ENCODE measurements around the gene AMBRA1.

Gene AMBRA1

DNA sequence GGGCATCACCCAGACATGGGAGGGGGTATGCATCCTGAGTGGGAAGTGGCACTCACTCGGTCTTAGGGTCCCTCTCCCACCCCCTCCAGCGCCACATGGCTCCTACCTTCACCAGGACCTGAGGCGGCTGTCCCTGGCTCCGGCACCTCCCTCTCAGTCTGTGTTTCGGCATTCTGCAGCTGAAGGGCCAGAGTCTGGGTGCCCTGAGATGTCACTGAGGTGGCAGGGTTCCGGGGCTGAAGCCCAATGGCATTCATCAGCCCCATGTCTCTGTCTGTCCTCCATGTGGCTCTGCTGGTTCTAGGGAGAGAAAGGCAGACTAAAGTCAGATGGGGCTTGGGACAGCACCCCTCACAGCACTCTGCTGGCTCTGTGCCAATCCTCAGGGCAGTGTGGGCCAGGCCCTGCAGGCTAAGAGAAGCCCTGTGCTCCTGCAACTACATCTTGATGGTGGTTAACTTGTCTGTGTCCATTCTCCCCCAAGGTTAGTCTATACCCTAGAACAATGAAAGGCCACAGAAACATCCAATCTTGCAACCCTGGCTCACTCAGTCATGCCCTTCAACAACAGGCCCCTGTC is 185.3 kb downstream of the AMBRA1 start:
- TF ChIP-seq CTCF (conservative IDR thresholded peaks at IDR 0.05) = no peak
- no peak overlapping the region for H3K27ac ChIP-seq

DNA sequence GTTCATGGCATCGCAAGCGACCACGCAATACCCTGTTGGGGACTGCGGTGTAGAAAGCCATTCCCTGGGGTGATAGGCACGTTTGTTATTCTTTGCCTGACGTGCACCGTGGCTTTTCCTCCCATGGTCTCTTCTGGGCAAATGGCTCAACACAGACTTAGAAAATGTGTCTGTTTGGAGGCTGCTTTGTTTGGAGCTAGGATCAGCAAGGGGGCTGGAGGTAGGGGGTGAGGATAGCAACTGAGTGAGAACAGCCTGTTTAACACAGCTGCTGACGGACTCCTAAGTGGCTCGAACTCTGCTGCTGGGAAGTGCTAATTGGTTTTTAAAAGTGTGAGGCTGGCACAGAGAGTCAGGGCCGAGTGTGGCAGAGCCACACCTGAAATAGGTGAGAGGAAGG is 186.2 kb downstream of the AMBRA1 start:
- no peak for TF ChIP-seq CTCF (conservative IDR thresholded peaks at IDR 0.05)
- no peak overlapping the region for H3K27ac ChIP-seq

GRCh38 chr11:46404476-46405017 is 189.3 kb downstream of the AMBRA1 start:
- TF ChIP-seq CTCF (conservative IDR thresholded peaks at IDR 0.05) = no peak
- H3K27ac ChIP-seq = no peak overlapping the region

DNA sequence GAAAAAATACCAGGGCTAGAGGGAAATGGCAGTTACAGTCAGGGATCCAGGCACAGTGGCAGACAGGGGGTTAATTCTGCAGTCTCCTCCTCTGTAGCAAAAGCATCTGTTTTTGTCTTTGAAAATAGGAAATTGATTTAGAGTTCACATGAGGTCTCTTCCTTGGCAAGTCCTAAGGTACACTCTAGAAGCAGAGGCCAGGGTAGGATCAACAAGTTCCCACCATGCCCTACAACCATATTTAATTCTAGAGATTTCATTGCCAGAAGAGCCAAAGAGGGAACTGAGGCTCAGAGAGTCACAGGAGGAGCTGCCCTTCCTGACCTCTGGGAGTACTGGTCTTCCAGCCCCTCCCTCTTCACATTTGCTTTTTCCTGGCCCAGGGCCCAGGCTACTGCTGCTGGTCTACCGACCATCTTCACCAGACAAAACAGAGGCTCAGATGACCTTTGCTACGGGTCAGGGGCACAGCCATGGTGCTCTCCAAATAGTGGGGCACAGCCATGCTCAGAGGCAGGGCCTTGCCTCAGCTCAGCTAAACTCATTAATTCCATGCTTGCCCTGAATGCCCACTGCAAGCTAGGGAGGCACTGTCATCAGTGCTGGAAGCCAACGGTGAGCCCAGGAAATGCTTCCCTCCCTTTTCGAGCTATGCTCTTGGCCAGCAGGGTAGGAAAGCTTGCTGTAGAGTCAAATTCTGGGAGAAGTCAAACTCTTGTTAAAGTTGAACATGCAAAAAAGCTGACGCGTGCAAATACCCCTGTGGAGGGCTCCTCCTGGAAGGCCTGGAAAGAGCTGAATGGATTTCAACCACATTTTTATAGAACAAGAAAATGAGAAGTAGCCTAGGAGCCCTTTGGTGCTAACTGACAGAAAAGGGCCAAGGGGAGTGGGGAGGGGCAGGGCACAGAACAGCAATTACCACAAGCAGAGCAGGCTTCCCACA is 190.6 kb downstream of the AMBRA1 start:
- no peak for TF ChIP-seq CTCF (conservative IDR thresholded peaks at IDR 0.05)
- no peak overlapping the region for H3K27ac ChIP-seq

- TF ChIP-seq CTCF (conservative IDR thresholded peaks at IDR 0.05) = no peak
- H3K27ac ChIP-seq = no peak overlapping the region
Measured at GRCh38 chr11:46397526-46397925, 196.3 kb downstream of the AMBRA1 start.

DNA sequence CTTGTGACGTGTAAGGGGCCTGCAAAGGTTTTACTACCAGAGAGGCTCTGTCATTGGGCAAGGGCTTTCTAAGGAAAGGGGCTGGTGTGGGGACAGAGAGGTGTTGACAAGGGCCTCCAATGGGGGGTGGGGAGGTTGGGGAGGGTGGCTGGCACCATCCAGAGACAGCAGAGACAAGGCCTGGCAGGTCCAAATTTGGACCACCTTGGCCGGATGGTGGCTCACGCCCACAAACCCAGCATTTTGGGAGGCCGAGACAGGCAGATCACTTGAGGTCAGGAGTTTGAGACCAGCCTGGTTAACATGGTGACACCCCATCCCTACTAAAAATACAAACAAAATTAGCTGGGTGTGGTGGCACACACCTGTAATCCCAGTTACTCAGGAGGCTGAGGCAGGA is 200.1 kb downstream of the AMBRA1 start:
- TF ChIP-seq CTCF (conservative IDR thresholded peaks at IDR 0.05) = no peak
- no peak overlapping the region for H3K27ac ChIP-seq

DNA sequence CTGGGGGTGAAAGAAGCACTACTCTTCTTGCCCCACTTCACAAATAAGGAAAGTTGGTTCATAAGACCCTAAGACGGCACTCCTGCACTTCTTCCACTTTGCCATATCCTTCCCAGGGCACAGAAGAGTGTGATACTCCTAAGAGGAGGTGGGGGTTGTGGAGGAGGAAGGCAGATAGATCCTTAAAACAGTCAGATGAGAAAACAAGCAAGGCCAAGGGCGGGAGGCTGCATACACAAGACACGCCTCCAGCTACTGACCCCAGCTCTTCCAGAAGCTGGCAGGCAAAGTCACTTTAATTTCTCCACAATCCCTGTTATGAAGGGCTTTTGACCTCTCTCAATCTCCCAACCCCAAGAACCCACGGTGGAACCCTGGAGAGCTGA is 200.6 kb downstream of the AMBRA1 start:
- H3K27ac ChIP-seq = no peak overlapping the region
- no peak for TF ChIP-seq CTCF (conservative IDR thresholded peaks at IDR 0.05)

All from VCaP (cell line).